ENCODE results near the gene SERPINB7. TPM values are rescaled to one million over a fixed set of nuclear protein-coding genes. Genes with fewer than 3 reads are reported as not detected.
A peak's percentile ranks its signal among the peaks of the same experiment; 100 is the strongest.

Gene SERPINB7
- total and polyA plus RNA-seq, 2 experiments from 2014 or later = not detected

GRCh38 chr18:63779386-63779785 lies 4.2 kb downstream of the SERPINB7 start (continued):
- TF ChIP-seq, protein P1, sequence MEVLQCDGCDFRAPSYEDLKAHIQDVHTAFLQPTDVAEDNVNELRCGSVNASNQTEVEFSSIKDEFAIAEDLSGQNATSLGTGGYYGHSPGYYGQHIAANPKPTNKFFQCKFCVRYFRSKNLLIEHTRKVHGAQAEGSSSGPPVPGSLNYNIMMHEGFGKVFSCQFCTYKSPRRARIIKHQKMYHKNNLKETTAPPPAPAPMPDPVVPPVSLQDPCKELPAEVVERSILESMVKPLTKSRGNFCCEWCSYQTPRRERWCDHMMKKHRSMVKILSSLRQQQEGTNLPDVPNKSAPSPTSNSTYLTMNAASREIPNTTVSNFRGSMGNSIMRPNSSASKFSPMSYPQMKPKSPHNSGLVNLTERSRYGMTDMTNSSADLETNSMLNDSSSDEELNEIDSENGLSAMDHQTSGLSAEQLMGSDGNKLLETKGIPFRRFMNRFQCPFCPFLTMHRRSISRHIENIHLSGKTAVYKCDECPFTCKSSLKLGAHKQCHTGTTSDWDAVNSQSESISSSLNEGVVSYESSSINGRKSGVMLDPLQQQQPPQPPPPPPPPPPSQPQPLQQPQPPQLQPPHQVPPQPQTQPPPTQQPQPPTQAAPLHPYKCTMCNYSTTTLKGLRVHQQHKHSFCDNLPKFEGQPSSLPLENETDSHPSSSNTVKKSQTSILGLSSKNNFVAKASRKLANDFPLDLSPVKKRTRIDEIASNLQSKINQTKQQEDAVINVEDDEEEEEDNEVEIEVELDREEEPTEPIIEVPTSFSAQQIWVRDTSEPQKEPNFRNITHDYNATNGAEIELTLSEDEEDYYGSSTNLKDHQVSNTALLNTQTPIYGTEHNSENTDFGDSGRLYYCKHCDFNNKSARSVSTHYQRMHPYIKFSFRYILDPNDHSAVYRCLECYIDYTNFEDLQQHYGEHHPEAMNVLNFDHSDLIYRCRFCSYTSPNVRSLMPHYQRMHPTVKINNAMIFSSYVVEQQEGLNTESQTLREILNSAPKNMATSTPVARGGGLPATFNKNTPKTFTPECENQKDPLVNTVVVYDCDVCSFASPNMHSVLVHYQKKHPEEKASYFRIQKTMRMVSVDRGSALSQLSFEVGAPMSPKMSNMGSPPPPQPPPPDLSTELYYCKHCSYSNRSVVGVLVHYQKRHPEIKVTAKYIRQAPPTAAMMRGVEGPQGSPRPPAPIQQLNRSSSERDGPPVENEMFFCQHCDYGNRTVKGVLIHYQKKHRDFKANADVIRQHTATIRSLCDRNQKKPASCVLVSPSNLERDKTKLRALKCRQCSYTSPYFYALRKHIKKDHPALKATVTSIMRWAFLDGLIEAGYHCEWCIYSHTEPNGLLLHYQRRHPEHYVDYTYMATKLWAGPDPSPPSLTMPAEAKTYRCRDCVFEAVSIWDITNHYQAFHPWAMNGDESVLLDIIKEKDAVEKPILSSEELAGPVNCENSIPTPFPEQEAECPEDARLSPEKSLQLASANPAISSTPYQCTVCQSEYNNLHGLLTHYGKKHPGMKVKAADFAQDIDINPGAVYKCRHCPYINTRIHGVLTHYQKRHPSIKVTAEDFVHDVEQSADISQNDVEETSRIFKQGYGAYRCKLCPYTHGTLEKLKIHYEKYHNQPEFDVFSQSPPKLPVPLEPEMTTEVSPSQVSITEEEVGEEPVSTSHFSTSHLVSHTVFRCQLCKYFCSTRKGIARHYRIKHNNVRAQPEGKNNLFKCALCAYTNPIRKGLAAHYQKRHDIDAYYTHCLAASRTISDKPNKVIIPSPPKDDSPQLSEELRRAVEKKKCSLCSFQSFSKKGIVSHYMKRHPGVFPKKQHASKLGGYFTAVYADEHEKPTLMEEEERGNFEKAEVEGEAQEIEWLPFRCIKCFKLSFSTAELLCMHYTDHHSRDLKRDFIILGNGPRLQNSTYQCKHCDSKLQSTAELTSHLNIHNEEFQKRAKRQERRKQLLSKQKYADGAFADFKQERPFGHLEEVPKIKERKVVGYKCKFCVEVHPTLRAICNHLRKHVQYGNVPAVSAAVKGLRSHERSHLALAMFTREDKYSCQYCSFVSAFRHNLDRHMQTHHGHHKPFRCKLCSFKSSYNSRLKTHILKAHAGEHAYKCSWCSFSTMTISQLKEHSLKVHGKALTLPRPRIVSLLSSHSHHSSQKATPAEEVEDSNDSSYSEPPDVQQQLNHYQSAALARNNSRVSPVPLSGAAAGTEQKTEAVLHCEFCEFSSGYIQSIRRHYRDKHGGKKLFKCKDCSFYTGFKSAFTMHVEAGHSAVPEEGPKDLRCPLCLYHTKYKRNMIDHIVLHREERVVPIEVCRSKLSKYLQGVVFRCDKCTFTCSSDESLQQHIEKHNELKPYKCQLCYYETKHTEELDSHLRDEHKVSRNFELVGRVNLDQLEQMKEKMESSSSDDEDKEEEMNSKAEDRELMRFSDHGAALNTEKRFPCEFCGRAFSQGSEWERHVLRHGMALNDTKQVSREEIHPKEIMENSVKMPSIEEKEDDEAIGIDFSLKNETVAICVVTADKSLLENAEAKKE (CRISPR knock-in tag; IDR thresholded peaks at IDR 0.05) = no peak
- no peak for TF ChIP-seq ZNF331 (CRISPR knock-in tag; IDR thresholded peaks at IDR 0.05; ENCODE audit: low read depth)

GRCh38 chr18:63783394-63783793 lies 8.2 kb downstream of the SERPINB7 start:
- no peaks in the 10 kb centered on the region; the same call in 1 of the 2 replicates for H3K9me2 ChIP-seq (ENCODE audit: insufficient read depth)
- no peak overlapping the region for H3K4me3 Mint-ChIP-seq
- H3F3A ChIP-seq (replicated peaks; ENCODE audit: low read depth) = no peaks in the 10 kb centered on the region
- DNase-seq (ENCODE audit: low spot score) (peak; percentile 60), ATAC-seq (peak; percentile 86)
- TF ChIP-seq, protein P1 (CRISPR knock-in tag; IDR thresholded peaks at IDR 0.05) = no peak
- TF ChIP-seq, protein P2, sequence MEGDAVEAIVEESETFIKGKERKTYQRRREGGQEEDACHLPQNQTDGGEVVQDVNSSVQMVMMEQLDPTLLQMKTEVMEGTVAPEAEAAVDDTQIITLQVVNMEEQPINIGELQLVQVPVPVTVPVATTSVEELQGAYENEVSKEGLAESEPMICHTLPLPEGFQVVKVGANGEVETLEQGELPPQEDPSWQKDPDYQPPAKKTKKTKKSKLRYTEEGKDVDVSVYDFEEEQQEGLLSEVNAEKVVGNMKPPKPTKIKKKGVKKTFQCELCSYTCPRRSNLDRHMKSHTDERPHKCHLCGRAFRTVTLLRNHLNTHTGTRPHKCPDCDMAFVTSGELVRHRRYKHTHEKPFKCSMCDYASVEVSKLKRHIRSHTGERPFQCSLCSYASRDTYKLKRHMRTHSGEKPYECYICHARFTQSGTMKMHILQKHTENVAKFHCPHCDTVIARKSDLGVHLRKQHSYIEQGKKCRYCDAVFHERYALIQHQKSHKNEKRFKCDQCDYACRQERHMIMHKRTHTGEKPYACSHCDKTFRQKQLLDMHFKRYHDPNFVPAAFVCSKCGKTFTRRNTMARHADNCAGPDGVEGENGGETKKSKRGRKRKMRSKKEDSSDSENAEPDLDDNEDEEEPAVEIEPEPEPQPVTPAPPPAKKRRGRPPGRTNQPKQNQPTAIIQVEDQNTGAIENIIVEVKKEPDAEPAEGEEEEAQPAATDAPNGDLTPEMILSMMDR (conservative IDR thresholded peaks at IDR 0.05; ENCODE audit: low read depth in 2 of 2) = peak; percentile 23 to 41
- H3K9me3 Mint-ChIP-seq = no peaks in the 10 kb centered on the region
- H3K79me2 ChIP-seq (replicated peaks; ENCODE audit: insufficient read depth) = no peaks in the 10 kb centered on the region
- no peaks in the 10 kb centered on the region; the same call in 1 of the 2 replicates for H4K20me1 ChIP-seq (replicated peaks; ENCODE audit: insufficient read depth)
- H3K4me1 ChIP-seq (ENCODE audit: insufficient read depth) = no peaks in the 10 kb centered on the region
- H3K4me2 ChIP-seq = no peak overlapping the region
- H2AFZ ChIP-seq = no peak overlapping the region
- no peaks in the 10 kb centered on the region for H3K27me3 Mint-ChIP-seq (ENCODE audit: insufficient read depth, low read depth, poor library complexity)
- H3K27ac Mint-ChIP-seq = no peak overlapping the region
- H3K4me1 Mint-ChIP-seq = no peaks in the 10 kb centered on the region
- no peak overlapping the region for H3K27ac ChIP-seq (ENCODE audit: low read depth)
- H3K4me3 ChIP-seq = no peak overlapping the region
- H3K36me3 Mint-ChIP-seq (ENCODE audit: low read depth) = no peaks in the 10 kb centered on the region
- H3K27me3 ChIP-seq (ENCODE audit: insufficient read depth) = no peaks in the 10 kb centered on the region
- H3K36me3 ChIP-seq (ENCODE audit: insufficient read depth) = no peaks in the 10 kb centered on the region
